ENCODE measurements around the gene TTC4. TPM values are rescaled to one million over a fixed set of nuclear protein-coding genes. Genes with fewer than 3 reads are reported as not detected.

The TTC4 gene
- polyA plus RNA-seq, 1 of the 3 experiments (the other 2 are of a cell fraction): 17.9 TPM

- Histone ChIP-seq H4K20me1 (ENCODE audit: insufficient read depth) (no peaks in the 10 kb centered on the region), H2AFZ (ENCODE audit: low read depth) (no peak overlapping the region), H3K27ac (ENCODE audit: low read depth in 2 of 2, low read length in 1 of 2) (no peak overlapping the region), H3K4me2 (no peak overlapping the region), H3K27me3 (ENCODE audit: insufficient read depth) (no peaks in the 10 kb centered on the region), H3K9ac (no peak overlapping the region), H3K9me2 (no peaks in the 10 kb centered on the region), H3K9me3 (no peaks in the 10 kb centered on the region), H3K4me1 (ENCODE audit: control insufficient read depth in 1 of 2, insufficient read depth in 2 of 2, low read depth in 1 of 2, low read length in 1 of 2) (no peaks in the 10 kb centered on the region), H3F3A (replicated peaks; ENCODE audit: insufficient read depth) (no peaks in the 10 kb centered on the region), H3K79me2 (ENCODE audit: insufficient read depth) (no peaks in the 10 kb centered on the region), H3K36me3 (replicated peaks in 1 of 2; ENCODE audit: control insufficient read depth in 1 of 2, insufficient read depth in 2 of 2, low read length in 1 of 2) (no peaks in the 10 kb centered on the region), H3K4me3 (ENCODE audit: low read depth in 2 of 2, low read length in 1 of 2) (no peak overlapping the region)
- DNase-seq: no peak
- TF ChIP-seq RCOR1 (IDR thresholded peaks at IDR 0.05; ENCODE audit: low read length): no peak
- ChIA-PET CTCF (no interaction called here), POLR2A (no interaction called here)
Measured at GRCh38 chr1:54708385-54708784, 7.3 kb upstream of the TTC4 start.

GRCh38 chr1:54709547-54710292 lies 5.9 kb upstream of the TTC4 start:
- Histone ChIP-seq H3K4me2 (no peak overlapping the region), H2AFZ (ENCODE audit: low read depth) (no peak overlapping the region), H3K27ac (ENCODE audit: low read depth in 2 of 2, low read length in 1 of 2) (no peak overlapping the region), H3K4me1 (ENCODE audit: control insufficient read depth in 1 of 2, insufficient read depth in 2 of 2, low read depth in 1 of 2, low read length in 1 of 2) (no peaks in the 10 kb centered on the region), H3K9me2 (no peaks in the 10 kb centered on the region), H3K9ac (no peak overlapping the region), H4K20me1 (ENCODE audit: insufficient read depth) (no peaks in the 10 kb centered on the region), H3F3A (replicated peaks; ENCODE audit: insufficient read depth) (no peaks in the 10 kb centered on the region), H3K79me2 (ENCODE audit: insufficient read depth) (no peaks in the 10 kb centered on the region), H3K36me3 (replicated peaks in 1 of 2; ENCODE audit: control insufficient read depth in 1 of 2, insufficient read depth in 2 of 2, low read length in 1 of 2) (no peaks in the 10 kb centered on the region), H3K9me3 (no peaks in the 10 kb centered on the region), H3K4me3 (ENCODE audit: low read depth in 2 of 2, low read length in 1 of 2) (no peak overlapping the region), H3K27me3 (ENCODE audit: insufficient read depth) (no peaks in the 10 kb centered on the region)
- POLR2A ChIA-PET: no interaction called here
- 50% methylated on average over 6 of the region's 8 CpGs for WGBS (ENCODE audit: low lambda C conversion rate)
- CTCF ChIA-PET: no interaction called here
- TF ChIP-seq SIN3A (IDR thresholded peaks at IDR 0.05; ENCODE audit: borderline replicate concordance, low read depth, low read length) (no peak), ELF1 (IDR thresholded peaks at IDR 0.05) (no peak), POLR2AphosphoS5 (IDR thresholded peaks at IDR 0.05; ENCODE audit: low read depth, low read length) (no peak), MEF2A (IDR thresholded peaks at IDR 0.05; ENCODE audit: borderline replicate concordance, low read depth) (no peak), CHD2 (IDR thresholded peaks at IDR 0.05; ENCODE audit: low read length, partially characterized antibody) (no peak), USF2 (IDR thresholded peaks at IDR 0.05; ENCODE audit: borderline replicate concordance, low read depth, low read length) (no peak), FOXM1 (IDR thresholded peaks at IDR 0.05; ENCODE audit: low read depth) (no peak), TCF12 (IDR thresholded peaks at IDR 0.05) (no peak), NFIC (IDR thresholded peaks at IDR 0.05; ENCODE audit: borderline replicate concordance) (no peak), GABPA (IDR thresholded peaks at IDR 0.05; ENCODE audit: low read depth) (no peak), RCOR1 (IDR thresholded peaks at IDR 0.05; ENCODE audit: low read length) (no peak), YY1 (IDR thresholded peaks at IDR 0.05; ENCODE audit: low read depth) (no peak), SMC3 (IDR thresholded peaks at IDR 0.05; ENCODE audit: low read depth, low read length) (no peak), EZH2phosphoT487 (IDR thresholded peaks at IDR 0.05; ENCODE audit: borderline replicate concordance, low read depth) (no peak), FOXJ3 (CRISPR knock-in tag; IDR thresholded peaks at IDR 0.05) (no peak)
- no peak for DNase-seq
